CD14-positive monocyte (primary cell): ENCODE measurements around the gene VPS35L. TPM values are rescaled to one million over a fixed set of nuclear protein-coding genes. Genes with fewer than 3 reads are reported as not detected.

Experiments used
- DNase-seq, 3 donors: peaks; one replicate each; pipeline ENCODE4 v3.0.0-alpha.2; 2011 to 2022
- H2AFZ ChIP-seq: 2 replicates; pipeline ENCODE4 v1.6.0; 2012; ENCODE audit warnings: mild to moderate bottlenecking, low read depth, low read length, inconsistent platforms; ENCODE audit not compliant: insufficient read depth, poor library complexity, severe bottlenecking
- H3K27ac ChIP-seq, 2 donors: 1 replicate in 1 of 2; 2 replicates in 1 of 2; pipeline ENCODE4 v1.5.1; 2012 to 2013; ENCODE audit warnings: low read length in 2 of 2, control low read depth in 1 of 2, inconsistent platforms in 1 of 2, low read depth in 1 of 2, mild to moderate bottlenecking in 1 of 2
- H3K27me3 ChIP-seq, 2 donors: one replicate each; pipeline versions ENCODE4 v1.6.0 to v1.6.1; 2011 to 2013; ENCODE audit warnings: low read length in 2 of 2; ENCODE audit not compliant: control insufficient read depth in 2 of 2, insufficient read depth in 2 of 2
- H3K36me3 ChIP-seq, 2 donors: replicated peaks in 1 of 2; 1 replicate in 1 of 2; 2 replicates in 1 of 2; pipeline versions ENCODE4 v1.5.1 to v1.6.1; 2012 to 2013; ENCODE audit warnings: low read length in 2 of 2, control low read depth in 1 of 2, inconsistent platforms in 1 of 2, mild to moderate bottlenecking in 1 of 2; ENCODE audit not compliant: insufficient read depth in 2 of 2, control insufficient read depth in 1 of 2
- H3K4me1 ChIP-seq, 2 donors: 1 replicate in 1 of 2; 2 replicates in 1 of 2; pipeline versions ENCODE4 v1.5.1 to v1.6.1; 2012 to 2013; ENCODE audit warnings: low read length in 2 of 2, control low read depth in 1 of 2, inconsistent platforms in 1 of 2, mild to moderate bottlenecking in 1 of 2, moderate library complexity in 1 of 2; ENCODE audit not compliant: insufficient read depth in 2 of 2, control insufficient read depth in 1 of 2
- H3K4me2 ChIP-seq: replicated peaks from 2 replicates; pipeline ENCODE3; 2012; ENCODE audit warnings: low read length, moderate library complexity, mild to moderate bottlenecking; ENCODE audit not compliant: poor library complexity, severe bottlenecking; ENCODE audit errors: extremely low read depth
- H3K4me3 ChIP-seq, 3 experiments: fragments of 200-600 bp in 1 of 3; sonication (generic) in 1 of 3; replicated peaks in 1 of 3; 1 replicate in 2 of 3; 2 replicates in 1 of 3; pipeline ENCODE4 v1.5.1; 2011 to 2013; ENCODE audit warnings: low read length in 3 of 3, mild to moderate bottlenecking in 3 of 3, control low read depth in 2 of 3, low read depth in 2 of 3, inconsistent platforms in 1 of 3, moderate library complexity in 1 of 3
- H3K79me2 ChIP-seq: 2 replicates; pipeline ENCODE4 v1.6.0; 2012; ENCODE audit warnings: mild to moderate bottlenecking, control low read depth, inconsistent platforms, low read length, moderate library complexity; ENCODE audit not compliant: insufficient read depth
- H3K9ac ChIP-seq: 2 replicates; pipeline ENCODE4 v1.6.0; 2017; ENCODE audit warnings: low read length, mild to moderate bottlenecking; ENCODE audit not compliant: insufficient read depth, poor library complexity, severe bottlenecking
- H3K9me3 ChIP-seq, 2 donors: replicated peaks in 1 of 2; 1 replicate in 1 of 2; 2 replicates in 1 of 2; pipeline versions ENCODE4 v1.5.1 to v1.6.1; 2012 to 2013; ENCODE audit warnings: low read length in 2 of 2, control low read depth in 1 of 2; ENCODE audit not compliant: control insufficient read depth in 1 of 2, insufficient read depth in 1 of 2
- H4K20me1 ChIP-seq: 2 replicates; pipeline ENCODE4 v1.6.0; 2012; ENCODE audit warnings: mild to moderate bottlenecking, low read length, control low read depth, moderate library complexity; ENCODE audit not compliant: insufficient read depth
- H3K27ac Mint-ChIP-seq, 7 donors: one replicate each; pipeline ENCODE4 v1.8.0; 2020; ENCODE audit warnings: mild to moderate bottlenecking in 7 of 7, mixed read lengths in 7 of 7, moderate library complexity in 6 of 7, inconsistent platforms in 2 of 7
- H3K27me3 Mint-ChIP-seq, 3 donors: one replicate each; pipeline ENCODE4 v1.8.0; 2021 to 2022; ENCODE audit warnings: low read depth in 3 of 3, mild to moderate bottlenecking in 3 of 3, mixed read lengths in 3 of 3, moderate library complexity in 3 of 3, inconsistent platforms in 1 of 3
- H3K36me3 Mint-ChIP-seq, 2 donors: one replicate each; pipeline ENCODE4 v1.8.0; 2020; ENCODE audit warnings: mixed read lengths in 2 of 2, inconsistent platforms in 1 of 2, mild to moderate bottlenecking in 1 of 2
- H3K4me1 Mint-ChIP-seq: one replicate; pipeline ENCODE4 v1.8.0; 2020; ENCODE audit warnings: mild to moderate bottlenecking, mixed read lengths
- H3K4me3 Mint-ChIP-seq, 2 donors: one replicate each; pipeline ENCODE4 v1.8.0; 2020; ENCODE audit warnings: mild to moderate bottlenecking in 2 of 2, mixed read lengths in 2 of 2, moderate library complexity in 1 of 2
- H3K9me3 Mint-ChIP-seq, 7 donors: one replicate each; pipeline ENCODE4 v1.8.0; 2020 to 2022; ENCODE audit warnings: mixed read lengths in 7 of 7, mild to moderate bottlenecking in 6 of 7, moderate library complexity in 6 of 7, inconsistent platforms in 2 of 7
- CTCF ChIP-seq: fragments of 200-600 bp; IDR thresholded peaks from one replicate; pipeline ENCODE4 v1.8.0; 2022; ENCODE audit warnings: antibody characterized with exemption, mild to moderate bottlenecking
- WGBS: methylation state at CpG from one replicate; pipeline ENCODE4 v1.1.5; 2013; ENCODE audit warnings: missing lambda C conversion rate; ENCODE audit not compliant: insufficient coverage; 5-methylcytosine and 5-hydroxymethylcytosine counted together
- intact Hi-C, 2 donors: fragments of 100-400 bp; cut with micrococcal nuclease; formaldehyde crosslinking; loops; one replicate each; pipeline versions ENCODE4 v1.15.0 to v1.15.1; 2023
- polyA plus RNA-seq, 3 donors: library from polyadenylated mRNA; depleted of rRNA in 1 of 3; unstranded in 2 of 3; stranded (reverse) in 1 of 3; fragments of 300-500 nt in 2 of 3; fragments of >200 nt in 1 of 3; fragmentation: Illumina TruSeq in 2 of 3; gene quantifications; 1 replicate in 2 of 3; 2 replicates in 1 of 3; pipeline ENCODE4 v1.2.3, GENCODE V29; 2012 to 2021

VPS35L gene
- polyA plus RNA-seq, 3 donors, result 29.7 to 51.4 (median 48.8) TPM

GRCh38 chr16:19697756-19698318, 142.3 kb downstream of the VPS35L start:
- no peak overlapping the region for H3K4me3 Mint-ChIP-seq
- 95% methylated on average over 5 of the region's 8 CpGs for WGBS
- H3K27ac ChIP-seq, result no peak overlapping the region

More at GRCh38 chr16:19697756-19698318, 142.3 kb downstream of the VPS35L start:
- Histone ChIP-seq H2AFZ (no peak overlapping the region), H3K4me1 (peaks cover 9 to 12% of the 10 kb centered on the region in 2 donors), H3K36me3 (peaks cover 44 to 75% of the 10 kb centered on the region in 2 donors), H3K4me3 (no peak overlapping the region), H3K79me2 (no peaks in the 10 kb centered on the region), H3K27me3 (no peaks in the 10 kb centered on the region), H3K4me2 (no peak overlapping the region), H3K9me3 (no peaks in the 10 kb centered on the region), H4K20me1 (no peaks in the 10 kb centered on the region), H3K9ac (no peak overlapping the region)
- intact Hi-C loops, result loop anchor here in 1 of 2 donors (5.0 kb wide), 1 partner anchor 39 kb away; no protein-coding TSS in a partner anchor
- Mint-ChIP-seq H3K27me3 (peaks cover 0 to 3% (median 2%) of the 10 kb centered on the region in 3 donors), H3K27ac (peak overlapping the region in 2 of 7 donors; percentile 24 to 77), H3K4me1 (peaks cover 16% of the 10 kb centered on the region), H3K9me3 (no peaks in the 10 kb centered on the region), H3K36me3 (peaks cover 64 to 76% of the 10 kb centered on the region in 2 donors)
- no peak for DNase-seq
- TF ChIP-seq CTCF, result no peak
